GM21515 (cell line): ENCODE measurements around the gene ISM1.
"Not testable (repeated sequence)": the region's sequence is repeated elsewhere in the genome, so short reads cannot be mapped to it uniquely, and the experiment has no call there.

Experiments
- ATAC-seq: cut with Tn5 transposase; IDR thresholded peaks from one replicate; pipeline ENCODE4 v1.9.1; 2021; ENCODE audit not compliant: unreplicated experiment

The ISM1 gene

DNA sequence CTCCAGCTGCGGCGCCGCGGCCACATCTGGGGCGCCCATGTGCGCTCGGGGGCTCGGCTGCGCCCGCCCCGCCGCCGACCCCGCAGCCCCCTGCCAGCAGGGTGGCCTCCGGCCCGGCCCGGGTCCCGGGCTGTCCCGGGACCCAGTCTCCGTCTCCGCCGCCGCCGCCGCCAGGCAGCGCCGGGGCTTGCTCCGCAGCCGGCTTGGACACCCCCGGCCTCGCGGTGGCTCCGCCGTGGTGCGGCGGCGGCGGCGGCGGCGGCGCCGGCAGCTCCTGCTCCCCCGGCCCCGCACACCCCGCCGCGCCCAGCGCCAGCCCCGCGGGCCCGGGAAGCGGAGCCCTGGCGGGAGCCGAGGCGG lies 219 bp downstream of the ISM1 start:
- peak; percentile 35 for ATAC-seq

GRCh38 chr20:13221673-13222318 lies 722 bp downstream of the ISM1 start:
- ATAC-seq: peak; percentile 81

GRCh38 chr20:13222319-13222716 lies 1.2 kb downstream of the ISM1 start:
- no peak for ATAC-seq

DNA sequence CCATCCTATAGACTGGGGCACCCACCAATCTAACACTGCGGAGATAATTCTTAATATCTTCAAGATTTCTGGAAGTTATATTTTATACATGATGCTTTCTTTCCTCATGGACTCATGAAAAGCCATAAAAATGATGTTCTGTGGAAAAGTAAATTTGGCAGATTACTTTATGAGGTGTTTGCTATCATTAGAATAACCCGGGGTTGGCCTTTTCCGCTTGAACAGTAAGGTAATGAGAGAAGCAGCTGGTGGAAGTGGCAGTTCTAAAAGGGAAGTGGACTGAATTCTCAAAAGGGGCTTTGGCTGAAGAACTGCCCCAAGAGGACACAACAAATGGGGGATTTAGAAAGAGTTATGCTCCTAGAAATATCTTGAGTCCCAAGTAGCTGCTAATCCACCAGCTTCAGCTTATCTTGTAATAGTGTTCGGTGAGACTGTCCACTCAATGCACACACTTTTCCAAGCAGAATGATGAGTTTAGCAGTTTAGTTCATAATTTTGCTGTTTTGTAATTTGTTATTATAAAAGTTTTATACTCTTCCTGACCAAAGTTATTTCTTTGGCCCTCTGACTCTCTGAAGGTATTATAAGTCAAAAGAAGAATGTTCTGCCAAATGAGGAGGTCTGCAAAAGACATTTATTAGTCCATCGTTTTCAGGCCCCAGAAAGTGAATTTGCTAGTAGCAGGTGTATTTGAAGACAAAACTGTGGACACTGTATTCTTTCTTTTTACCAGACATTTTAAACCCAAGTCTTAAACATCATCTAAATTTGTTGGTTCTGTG lies 2.9 kb downstream of the ISM1 start:
- no peak for ATAC-seq

DNA sequence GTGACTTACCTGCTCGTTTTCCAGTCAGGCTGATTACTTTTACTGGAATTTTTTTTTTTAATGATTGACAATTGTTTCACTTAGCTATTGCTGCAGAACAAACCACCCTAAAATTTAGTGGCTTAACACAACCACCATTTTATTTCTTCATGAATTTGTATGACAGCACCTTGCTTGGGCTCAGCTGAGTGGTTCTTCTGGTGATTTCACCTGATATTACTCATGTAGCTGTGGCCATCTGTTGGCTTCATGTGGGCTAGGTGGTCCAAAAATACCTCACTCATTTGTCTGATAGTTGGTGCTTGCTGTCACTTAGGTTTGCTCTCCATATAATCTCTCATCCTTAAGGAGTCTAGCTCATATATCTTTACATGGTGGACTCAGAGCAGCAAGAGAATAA lies 5.3 kb downstream of the ISM1 start:
- no peak for ATAC-seq

GRCh38 chr20:13228771-13229170 lies 7.7 kb downstream of the ISM1 start:
- ATAC-seq: no peak

DNA sequence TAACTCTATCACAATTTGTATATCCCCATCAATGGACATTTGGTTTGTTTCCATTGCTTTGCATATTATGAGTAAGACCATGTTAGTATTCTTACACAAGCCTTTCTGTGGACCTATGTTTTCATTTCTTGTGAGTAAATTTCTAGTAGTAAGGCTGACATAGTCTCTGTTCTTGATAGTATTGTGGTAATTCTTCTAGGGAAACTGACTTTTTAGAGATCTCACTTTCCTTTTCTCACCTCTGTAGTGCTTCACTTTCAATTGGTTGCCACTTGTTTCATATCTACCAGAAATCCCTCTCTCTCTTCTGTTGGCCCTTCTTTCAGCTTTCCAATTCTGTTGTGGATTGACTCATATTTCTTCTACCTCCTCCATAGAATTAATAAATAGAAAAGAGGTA lies 8.5 kb downstream of the ISM1 start:
- no peak for ATAC-seq

- no peak for ATAC-seq
Measured at GRCh38 chr20:13231031-13231752, 10.1 kb downstream of the ISM1 start.

DNA sequence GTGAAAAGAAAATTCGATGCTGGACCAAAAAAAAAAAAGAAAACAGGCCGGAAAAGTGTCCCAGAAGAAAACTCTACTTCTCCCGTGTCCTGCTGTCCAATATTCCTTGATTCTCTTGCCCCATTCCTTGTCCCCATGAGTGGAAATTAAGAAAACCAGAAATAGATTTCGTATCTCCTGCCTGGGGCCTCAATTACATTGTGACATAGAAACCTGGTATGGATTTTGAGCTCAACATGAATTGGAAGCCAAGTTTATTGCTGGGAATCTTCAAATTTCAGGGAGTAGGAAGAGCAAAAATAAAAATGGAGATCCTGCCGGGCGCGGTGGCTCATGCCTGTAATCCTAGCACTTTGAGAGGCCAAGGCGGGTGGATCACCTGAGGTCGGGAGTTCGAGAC lies 11.9 kb downstream of the ISM1 start:
- no peak for ATAC-seq

DNA sequence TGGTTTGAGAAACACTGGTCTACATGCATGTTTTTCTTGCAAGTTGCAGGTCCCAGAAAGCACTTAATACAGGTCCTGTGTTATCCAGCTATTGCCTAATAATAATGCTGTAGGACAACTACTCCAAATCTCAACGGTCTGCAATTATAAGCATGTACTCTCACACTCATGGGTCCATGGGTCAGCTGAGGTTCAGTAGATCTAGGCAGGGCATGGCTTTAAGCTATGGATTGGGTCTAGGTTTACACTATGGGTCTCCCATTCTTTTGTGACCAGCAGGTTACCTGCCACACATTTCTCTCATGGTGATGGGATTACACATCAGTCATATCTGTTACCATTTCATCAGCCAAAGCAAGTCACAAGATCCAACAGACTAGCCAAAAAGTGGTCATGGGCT lies 13.9 kb downstream of the ISM1 start:
- ATAC-seq: no peak

DNA sequence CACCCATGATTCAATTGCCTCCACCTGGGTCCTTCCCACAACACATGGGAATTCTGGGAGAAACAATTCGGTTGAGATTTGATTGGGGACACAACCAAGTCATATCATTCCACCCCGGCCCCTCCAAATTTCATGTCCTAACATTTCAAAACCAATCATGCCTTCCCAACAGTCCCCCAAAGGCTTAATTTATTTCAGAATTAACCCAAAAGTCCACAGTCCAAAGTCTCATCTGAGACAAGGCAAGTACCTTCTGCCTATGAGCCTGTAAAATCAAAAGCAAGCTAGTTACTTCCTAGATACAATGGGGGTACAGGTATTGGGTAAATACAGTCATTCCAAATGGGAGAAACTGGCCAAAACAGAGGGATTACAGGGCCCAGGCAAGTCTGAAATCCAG lies 15.3 kb downstream of the ISM1 start:
- not testable (repeated sequence) for ATAC-seq

DNA sequence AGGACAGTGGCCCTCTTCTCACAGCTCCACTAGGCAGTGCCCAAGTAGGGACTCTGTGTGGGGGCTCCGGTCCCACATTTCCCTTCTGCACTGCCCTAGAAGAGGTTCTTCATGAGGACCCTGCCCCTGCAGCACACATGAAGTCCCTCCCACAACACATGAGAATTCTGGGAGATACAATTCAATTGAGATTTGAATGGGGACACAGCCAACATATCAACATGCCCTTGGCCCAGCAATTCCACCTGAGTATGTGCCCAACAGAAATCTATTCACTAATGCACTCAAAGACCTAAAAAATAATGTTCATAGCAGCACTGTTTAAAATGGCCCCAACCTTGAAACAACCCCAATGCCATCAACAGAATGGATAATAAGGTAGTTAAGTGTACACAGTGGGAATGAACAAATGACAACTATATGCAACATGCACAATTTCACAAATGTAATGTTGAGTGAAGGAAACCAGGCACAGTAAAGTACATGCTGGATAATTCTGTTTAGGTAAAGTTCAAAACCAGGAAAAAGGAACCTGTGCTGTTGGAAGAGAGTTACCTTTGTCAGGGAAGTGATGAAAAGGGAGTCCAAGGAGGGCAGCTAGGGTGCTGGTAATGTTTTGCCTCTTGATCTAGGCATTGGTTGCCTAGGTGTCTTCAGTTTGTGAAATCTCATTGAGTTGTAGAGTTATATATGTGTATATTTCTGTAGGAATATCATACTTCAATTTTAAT lies 16.1 kb downstream of the ISM1 start:
- ATAC-seq: no peak

- no peak for ATAC-seq
Measured at GRCh38 chr20:13238001-13238653, 17.1 kb downstream of the ISM1 start.

- ATAC-seq: no peak
Measured at GRCh38 chr20:13243826-13244376, 22.8 kb downstream of the ISM1 start.

- no peak for ATAC-seq
Measured at GRCh38 chr20:13245250-13245723, 24.2 kb downstream of the ISM1 start.

DNA sequence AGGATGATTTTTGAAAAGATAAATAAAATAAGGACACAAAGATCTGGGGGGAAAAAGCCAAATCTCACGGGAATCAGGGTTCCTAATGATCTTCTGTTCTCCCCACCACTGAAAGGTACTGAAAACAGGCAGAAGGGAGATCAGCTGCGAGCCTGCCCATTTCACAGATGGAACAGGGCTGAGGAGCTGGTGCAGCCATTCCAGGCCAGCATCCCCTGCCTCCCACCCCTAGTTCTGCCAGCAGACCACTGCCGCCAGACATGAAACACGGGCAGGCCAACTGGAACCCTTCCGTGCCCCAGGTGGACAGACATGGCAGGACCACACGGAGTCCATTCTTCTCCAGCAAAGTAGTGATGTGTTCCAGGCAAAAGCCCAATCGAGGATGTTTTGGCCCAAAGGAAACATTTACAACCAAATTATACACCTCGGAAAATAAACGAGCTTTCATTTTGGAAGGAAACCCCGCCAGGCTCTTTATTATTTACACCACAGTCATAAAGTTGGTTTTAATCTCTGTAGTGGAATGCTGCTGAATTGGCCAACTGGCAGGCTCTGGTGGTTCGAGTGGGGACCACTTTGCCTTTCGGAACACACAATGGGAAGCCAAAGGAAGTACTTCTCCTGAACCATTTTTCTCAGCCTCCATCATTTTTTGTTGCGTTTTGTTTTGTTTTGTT lies 28.2 kb downstream of the ISM1 start:
- no peak for ATAC-seq

DNA sequence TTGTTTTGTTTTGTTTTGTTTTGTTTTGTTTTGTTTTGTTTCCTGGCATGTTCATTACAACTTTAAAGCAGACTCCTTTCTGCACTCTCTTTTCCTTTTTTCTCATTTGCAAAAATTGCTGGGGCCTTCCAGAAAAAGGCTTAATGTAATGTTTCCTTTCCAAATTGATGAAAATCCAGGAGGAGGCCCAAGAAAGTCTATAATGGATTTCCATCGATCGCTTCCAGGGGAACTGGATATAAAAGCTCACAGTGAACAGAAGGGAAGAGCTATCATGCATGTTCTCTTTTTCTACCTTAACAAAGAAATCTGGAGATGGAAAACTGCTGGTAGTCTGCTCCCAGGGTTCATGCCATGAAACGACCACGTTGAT lies 28.7 kb downstream of the ISM1 start:
- no peak for ATAC-seq

DNA sequence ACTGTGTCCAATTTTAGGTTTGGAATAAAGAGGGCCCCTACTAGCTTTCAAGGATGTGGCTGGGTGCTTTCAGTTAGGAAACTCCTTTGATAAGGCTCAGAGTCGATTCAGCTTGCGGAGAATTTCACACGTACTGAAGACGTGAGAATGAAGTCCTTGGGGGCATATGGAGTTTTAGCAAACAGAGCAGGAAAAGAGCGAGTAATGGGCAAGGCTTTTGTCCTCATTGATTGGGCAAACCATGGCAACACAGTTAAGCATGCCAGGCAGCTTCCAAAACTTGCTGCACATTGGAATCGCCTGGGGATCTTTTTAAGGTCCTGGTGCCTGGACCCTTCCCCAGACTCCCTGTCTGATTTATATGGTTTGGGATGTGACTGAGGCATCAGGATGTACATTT lies 29.2 kb downstream of the ISM1 start:
- no peak for ATAC-seq

GRCh38 chr20:13251106-13251903 lies 30.2 kb downstream of the ISM1 start:
- ATAC-seq: no peak
